Upper lobe of right lung (tissue), 1 donor: ENCODE data around the gene APBB2. TPM values are rescaled to one million over a fixed set of nuclear protein-coding genes. Genes with fewer than 3 reads are reported as not detected.

Experiments
- ATAC-seq: fragments of 200-7000 bp; cut with Tn5 transposase; one replicate; pipeline ENCODE4 v1.9.1; 2020; ENCODE audit warnings: mild to moderate bottlenecking, moderate library complexity
- DNase-seq: peaks from one replicate; pipeline ENCODE4 v3.0.0-alpha.2; 2020
- H3K27ac ChIP-seq: fragments of 200-600 bp; one replicate; pipeline ENCODE4 v1.8.0; 2022
- H3K27me3 ChIP-seq: fragments of 200-600 bp; one replicate; pipeline ENCODE4 v1.8.0; 2022; ENCODE audit warnings: mild to moderate bottlenecking
- H3K36me3 ChIP-seq: fragments of 200-600 bp; one replicate; pipeline ENCODE4 v1.8.0; 2022
- H3K4me1 ChIP-seq: fragments of 200-600 bp; one replicate; pipeline ENCODE4 v1.8.0; 2022
- H3K4me3 ChIP-seq: fragments of 200-600 bp; one replicate; pipeline ENCODE4 v1.8.0; 2022; ENCODE audit warnings: mild to moderate bottlenecking
- H3K9me3 ChIP-seq: fragments of 200-600 bp; one replicate; pipeline ENCODE4 v1.8.0; 2022
- intact Hi-C: fragments of 100-400 bp; cut with DNase I; formaldehyde crosslinking; loops from one replicate; pipeline ENCODE4 v1.11.0; 2022
- total RNA-seq: library from RNA; stranded (reverse); fragmentation: NEBNext Ultra II Directional; extraction: Animal tissue kit (Norgen Biotek cat#: 25700); gene quantifications from one replicate; pipeline ENCODE4 v1.2.1, GENCODE V29; 2021
- TF ChIP-seq, protein P1 (sequence below): fragments of 200-600 bp; IDR thresholded peaks from one replicate; pipeline ENCODE4 v1.8.0; 2022; ENCODE audit warnings: antibody characterized with exemption
- donor health status: DM: no; HTN: yes; CAD: no; lungs with severe emphysema.

Gene APBB2
- total RNA-seq, 1 donor from 2014 or later, result 88.2 TPM

GRCh38 chr4:40971338-40971737, 243.0 kb downstream of the APBB2 start:
- intact Hi-C loops, result loop anchor here (10.0 kb wide), 2 partner anchors 47 to 243 kb away; partner anchors contain the start of gene APBB2
- no peak for ATAC-seq

DNA sequence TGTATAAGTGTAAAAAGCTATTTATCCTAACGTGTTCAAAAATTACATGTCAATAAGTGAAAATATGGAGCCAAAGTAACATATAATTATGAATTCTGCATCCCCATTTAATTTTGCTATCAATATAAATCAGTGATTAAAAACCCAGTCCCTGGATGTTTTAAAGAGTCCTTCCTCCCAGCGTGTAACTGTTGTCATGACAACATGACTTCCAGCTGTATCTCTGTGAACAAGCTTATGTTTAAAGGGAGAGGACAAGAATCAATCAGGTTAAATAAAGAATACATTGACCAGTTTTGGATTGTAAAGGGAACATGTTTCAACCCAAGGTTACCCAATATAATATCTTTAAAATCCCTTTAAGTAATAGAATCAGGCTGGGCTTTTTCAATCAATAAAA, 244.8 kb downstream of the APBB2 start:
- TF ChIP-seq, protein P1, sequence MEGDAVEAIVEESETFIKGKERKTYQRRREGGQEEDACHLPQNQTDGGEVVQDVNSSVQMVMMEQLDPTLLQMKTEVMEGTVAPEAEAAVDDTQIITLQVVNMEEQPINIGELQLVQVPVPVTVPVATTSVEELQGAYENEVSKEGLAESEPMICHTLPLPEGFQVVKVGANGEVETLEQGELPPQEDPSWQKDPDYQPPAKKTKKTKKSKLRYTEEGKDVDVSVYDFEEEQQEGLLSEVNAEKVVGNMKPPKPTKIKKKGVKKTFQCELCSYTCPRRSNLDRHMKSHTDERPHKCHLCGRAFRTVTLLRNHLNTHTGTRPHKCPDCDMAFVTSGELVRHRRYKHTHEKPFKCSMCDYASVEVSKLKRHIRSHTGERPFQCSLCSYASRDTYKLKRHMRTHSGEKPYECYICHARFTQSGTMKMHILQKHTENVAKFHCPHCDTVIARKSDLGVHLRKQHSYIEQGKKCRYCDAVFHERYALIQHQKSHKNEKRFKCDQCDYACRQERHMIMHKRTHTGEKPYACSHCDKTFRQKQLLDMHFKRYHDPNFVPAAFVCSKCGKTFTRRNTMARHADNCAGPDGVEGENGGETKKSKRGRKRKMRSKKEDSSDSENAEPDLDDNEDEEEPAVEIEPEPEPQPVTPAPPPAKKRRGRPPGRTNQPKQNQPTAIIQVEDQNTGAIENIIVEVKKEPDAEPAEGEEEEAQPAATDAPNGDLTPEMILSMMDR, result no peak
- Histone ChIP-seq H3K4me1 (no peaks in the 10 kb centered on the region), H3K9me3 (no peaks in the 10 kb centered on the region), H3K4me3 (no peak overlapping the region), H3K27ac (no peak overlapping the region), H3K36me3 (no peaks in the 10 kb centered on the region), H3K27me3 (no peaks in the 10 kb centered on the region)
- DNase-seq, result no peak
- intact Hi-C loops, result no loop called here
- no peak for ATAC-seq

More at GRCh38 chr4:40971338-40971737, 243.0 kb downstream of the APBB2 start:
- DNase-seq, result no peak
- no peak overlapping the region for H3K4me3 ChIP-seq
- TF ChIP-seq, protein P1, result no peak
- H3K27ac ChIP-seq, result no peak overlapping the region
- no peaks in the 10 kb centered on the region for H3K9me3 ChIP-seq
- peaks cover under 1% of the 10 kb centered on the region for H3K4me1 ChIP-seq
- no peaks in the 10 kb centered on the region for H3K27me3 ChIP-seq
- no peaks in the 10 kb centered on the region for H3K36me3 ChIP-seq

- Histone ChIP-seq H3K27me3 (no peaks in the 10 kb centered on the region), H3K4me1 (peaks cover 3% of the 10 kb centered on the region), H3K4me3 (no peak overlapping the region), H3K27ac (no peak overlapping the region), H3K9me3 (no peaks in the 10 kb centered on the region), H3K36me3 (no peaks in the 10 kb centered on the region)
- intact Hi-C loops, result no loop called here
- TF ChIP-seq, protein P1, result no peak
- DNase-seq (no peak), ATAC-seq (no peak)
Measured at GRCh38 chr4:40967550-40967949, 246.8 kb downstream of the APBB2 start.

- Histone ChIP-seq H3K27ac (no peak overlapping the region), H3K9me3 (no peaks in the 10 kb centered on the region), H3K36me3 (no peaks in the 10 kb centered on the region), H3K27me3 (no peaks in the 10 kb centered on the region), H3K4me1 (peaks cover 3% of the 10 kb centered on the region), H3K4me3 (no peak overlapping the region)
- DNase-seq (no peak), ATAC-seq (no peak)
- TF ChIP-seq, protein P1, result no peak
- intact Hi-C loops, result no loop called here
Measured at GRCh38 chr4:40966091-40966490, 248.3 kb downstream of the APBB2 start.

GRCh38 chr4:40963897-40964478, 250.4 kb downstream of the APBB2 start:
- intact Hi-C loops, result no loop called here
- no peak for DNase-seq
- TF ChIP-seq, protein P1, result no peak

More at GRCh38 chr4:40963897-40964478, 250.4 kb downstream of the APBB2 start:
- H3K9me3 ChIP-seq, result no peaks in the 10 kb centered on the region
- H3K27me3 ChIP-seq, result no peaks in the 10 kb centered on the region
- no peak for ATAC-seq
- H3K27ac ChIP-seq, result no peak overlapping the region
- H3K4me3 ChIP-seq, result no peak overlapping the region
- peaks cover 3% of the 10 kb centered on the region for H3K4me1 ChIP-seq
- H3K36me3 ChIP-seq, result no peaks in the 10 kb centered on the region
